Measurements from ENCODE around the gene UBE3B. TPM values are rescaled to one million over a fixed set of nuclear protein-coding genes. Genes with fewer than 3 reads are reported as not detected.
A peak's percentile ranks its signal among the peaks of the same experiment; 100 is the strongest.

The UBE3B gene
- total RNA-seq, 1 donor from 2014 or later = 28.4 TPM

- Histone ChIP-seq H3K4me2 (no peak overlapping the region), H3K9me3 (ENCODE audit: low read depth) (no peaks in the 10 kb centered on the region), H3K79me2 (ENCODE audit: low read depth) (peaks cover 25% of the 10 kb centered on the region), H3F3A (ENCODE audit: low read depth) (no peaks in the 10 kb centered on the region), H4K20me1 (ENCODE audit: low read depth) (peaks cover 5% of the 10 kb centered on the region), H3K27me3 (no peaks in the 10 kb centered on the region), H3K4me1 (peaks cover 15% of the 10 kb centered on the region), H3K9ac (no peak overlapping the region), H3K4me3 (no peak overlapping the region), H2AFZ (replicated peaks) (no peak overlapping the region), H3K27ac (no peak overlapping the region), H3K36me3 (no peaks in the 10 kb centered on the region)
- Mint-ChIP-seq H3K27ac (no peak overlapping the region), H3K4me1 (peaks cover 23% of the 10 kb centered on the region), H3K36me3 (peaks cover 19% of the 10 kb centered on the region), H3K9me3 (no peaks in the 10 kb centered on the region), H3K27me3 (ENCODE audit: insufficient read depth, low read depth) (peaks cover 3% of the 10 kb centered on the region), H3K4me3 (no peak overlapping the region)
- no peak for TF ChIP-seq EZH2 (IDR thresholded peaks at IDR 0.05)
- DNase-seq (ENCODE audit: low spot score) = no peak
Observed at GRCh38 chr12:109577311-109577710, 99.9 kb downstream of the UBE3B start.

GRCh38 chr12:109578330-109578927, 101.0 kb downstream of the UBE3B start:
- no peaks in the 10 kb centered on the region for H3K27me3 Mint-ChIP-seq (ENCODE audit: insufficient read depth, low read depth)
- H3K9me3 ChIP-seq (ENCODE audit: low read depth) = no peaks in the 10 kb centered on the region
- H3K36me3 Mint-ChIP-seq = peaks cover 19% of the 10 kb centered on the region

DNA sequence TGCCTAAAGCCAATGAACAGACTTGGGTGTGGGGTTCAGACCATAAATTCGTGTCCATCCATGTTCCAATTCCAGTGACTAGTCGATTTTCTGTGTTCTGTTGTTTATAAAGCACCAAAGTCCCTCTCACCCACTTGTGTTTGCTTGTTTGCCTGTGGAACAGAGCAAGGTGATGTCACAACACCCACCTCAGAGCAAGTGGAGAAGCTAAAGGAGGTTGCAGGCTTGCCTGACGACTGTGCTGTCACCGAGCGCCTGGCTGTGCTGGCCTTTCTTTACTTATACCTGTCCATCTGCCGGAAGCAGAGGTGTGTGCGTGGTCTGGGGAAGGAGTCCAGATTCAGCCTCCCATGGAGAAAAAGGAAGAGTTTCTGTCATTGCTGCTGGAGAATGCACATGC, 102.2 kb downstream of the UBE3B start:
- TF ChIP-seq EZH2 (IDR thresholded peaks at IDR 0.05) = no peak
- TF ChIP-seq EZH2phosphoT487 (IDR thresholded peaks at IDR 0.05) = no peak
- H3K9me3 ChIP-seq (ENCODE audit: low read depth) = no peaks in the 10 kb centered on the region
- H3K27ac ChIP-seq = no peak overlapping the region
- no peaks in the 10 kb centered on the region for H3K36me3 ChIP-seq
- no peaks in the 10 kb centered on the region for H3K27me3 ChIP-seq
- H3K79me2 ChIP-seq (ENCODE audit: low read depth) = peaks cover 11% of the 10 kb centered on the region
- DNase-seq (ENCODE audit: low spot score) = no peak
- no peaks in the 10 kb centered on the region for H3K27me3 Mint-ChIP-seq (ENCODE audit: insufficient read depth, low read depth)
- H2AFZ ChIP-seq (replicated peaks) = no peak overlapping the region
- no peak overlapping the region for H3K4me3 Mint-ChIP-seq
- peaks cover 22% of the 10 kb centered on the region for H3K36me3 Mint-ChIP-seq
- H3K4me1 Mint-ChIP-seq = peaks cover 9% of the 10 kb centered on the region
- H3K4me3 ChIP-seq = no peak overlapping the region
- H3K9me3 Mint-ChIP-seq = no peaks in the 10 kb centered on the region
- H3K27ac Mint-ChIP-seq = no peak overlapping the region
- H3K4me1 ChIP-seq = peaks cover 3% of the 10 kb centered on the region
- H4K20me1 ChIP-seq (ENCODE audit: low read depth) = no peaks in the 10 kb centered on the region
- no peaks in the 10 kb centered on the region for H3F3A ChIP-seq (ENCODE audit: low read depth)
- H3K4me2 ChIP-seq = no peak overlapping the region
- no peak overlapping the region for H3K9ac ChIP-seq

More at GRCh38 chr12:109578330-109578927, 101.0 kb downstream of the UBE3B start:
- TF ChIP-seq CTCF (IDR thresholded peaks at IDR 0.05) (no peak), EZH2phosphoT487 (IDR thresholded peaks at IDR 0.05) (no peak), EZH2 (IDR thresholded peaks at IDR 0.05) (no peak)
- Histone ChIP-seq H3K27ac (no peak overlapping the region), H3K27me3 (no peaks in the 10 kb centered on the region), H3K9ac (no peak overlapping the region), H3K36me3 (no peaks in the 10 kb centered on the region), H2AFZ (replicated peaks) (no peak overlapping the region), H3F3A (ENCODE audit: low read depth) (no peaks in the 10 kb centered on the region), H3K4me3 (no peak overlapping the region), H3K4me1 (peaks cover 9% of the 10 kb centered on the region), H3K79me2 (ENCODE audit: low read depth) (peaks cover 20% of the 10 kb centered on the region), H3K4me2 (no peak overlapping the region), H4K20me1 (ENCODE audit: low read depth) (peaks cover 5% of the 10 kb centered on the region)
- no peak overlapping the region for H3K4me3 Mint-ChIP-seq
- peak overlapping the region; percentile 69 for H3K27ac Mint-ChIP-seq
- H3K4me1 Mint-ChIP-seq = peaks cover 15% of the 10 kb centered on the region
- no peaks in the 10 kb centered on the region for H3K9me3 Mint-ChIP-seq
- DNase-seq (ENCODE audit: low spot score) = no peak

DNA sequence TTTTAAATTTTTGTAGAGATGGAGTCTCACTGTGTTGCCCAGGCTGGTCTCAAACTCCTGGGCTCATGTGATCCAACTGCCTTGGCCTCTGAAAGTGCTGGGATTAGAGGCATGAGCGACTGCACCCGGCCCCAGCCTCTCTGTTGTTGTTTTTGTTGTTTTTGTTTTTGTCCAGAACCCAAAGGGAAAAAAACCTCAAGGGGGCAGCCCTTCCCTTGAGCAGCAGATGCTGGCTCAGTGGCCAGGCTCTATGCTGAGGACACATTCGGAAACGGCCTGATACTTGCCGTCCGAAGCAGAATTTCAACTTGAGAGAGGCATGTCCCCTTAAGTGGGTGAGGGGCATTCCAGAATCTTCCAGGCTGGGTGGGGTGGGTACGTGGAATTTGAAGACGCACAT, 102.8 kb downstream of the UBE3B start:
- Mint-ChIP-seq H3K4me3 (no peak overlapping the region), H3K36me3 (peaks cover 17% of the 10 kb centered on the region), H3K9me3 (no peaks in the 10 kb centered on the region), H3K27me3 (ENCODE audit: insufficient read depth, low read depth) (peaks cover 3% of the 10 kb centered on the region), H3K27ac (no peak overlapping the region), H3K4me1 (peaks cover 4% of the 10 kb centered on the region)
- Histone ChIP-seq H3K36me3 (no peaks in the 10 kb centered on the region), H3K4me3 (no peak overlapping the region), H3F3A (ENCODE audit: low read depth) (no peaks in the 10 kb centered on the region), H3K4me2 (no peak overlapping the region), H3K9me3 (ENCODE audit: low read depth) (no peaks in the 10 kb centered on the region), H3K27ac (no peak overlapping the region), H3K79me2 (ENCODE audit: low read depth) (peaks cover 5% of the 10 kb centered on the region), H2AFZ (replicated peaks) (no peak overlapping the region), H3K4me1 (no peaks in the 10 kb centered on the region), H4K20me1 (ENCODE audit: low read depth) (no peaks in the 10 kb centered on the region), H3K9ac (no peak overlapping the region), H3K27me3 (no peaks in the 10 kb centered on the region)
- DNase-seq (ENCODE audit: low spot score) = peak; percentile 29
- TF ChIP-seq EZH2 (IDR thresholded peaks at IDR 0.05) (no peak), CTCF (IDR thresholded peaks at IDR 0.05) (peak; percentile 37)
